T-helper 2 cell treated with Interferon-gamma antibody and Interleukin-4, amounts not matched to agents 5 μg/mL and 100 μg/mL, for 36 hours (primary cell): ENCODE results near the gene SNX11.
"Not testable (repeated sequence)": the region's sequence is repeated elsewhere in the genome, so short reads cannot be mapped to it uniquely, and the experiment has no call there.

ENCODE experiments used
- DNase-seq: peaks from one replicate; pipeline ENCODE4 v3.0.0; 2021; ENCODE audit warnings: low spot score
- H3K27ac Mint-ChIP-seq: one replicate; pipeline ENCODE4 v1.8.0; 2021; ENCODE audit warnings: mild to moderate bottlenecking, mixed read lengths
- H3K27me3 Mint-ChIP-seq: one replicate; pipeline ENCODE4 v1.8.0; 2021; ENCODE audit warnings: low read depth, mixed read lengths
- H3K36me3 Mint-ChIP-seq: one replicate; pipeline ENCODE4 v1.8.0; 2021; ENCODE audit warnings: low read depth, mixed read lengths
- H3K4me1 Mint-ChIP-seq: one replicate; pipeline ENCODE4 v1.8.0; 2021; ENCODE audit warnings: low read depth, mixed read lengths
- H3K4me3 Mint-ChIP-seq: one replicate; pipeline ENCODE4 v1.8.0; 2022; ENCODE audit warnings: mild to moderate bottlenecking, moderate library complexity, mixed read lengths
- H3K9me3 Mint-ChIP-seq: one replicate; pipeline ENCODE4 v1.8.0; 2021; ENCODE audit warnings: mixed read lengths

Gene SNX11, protein sequence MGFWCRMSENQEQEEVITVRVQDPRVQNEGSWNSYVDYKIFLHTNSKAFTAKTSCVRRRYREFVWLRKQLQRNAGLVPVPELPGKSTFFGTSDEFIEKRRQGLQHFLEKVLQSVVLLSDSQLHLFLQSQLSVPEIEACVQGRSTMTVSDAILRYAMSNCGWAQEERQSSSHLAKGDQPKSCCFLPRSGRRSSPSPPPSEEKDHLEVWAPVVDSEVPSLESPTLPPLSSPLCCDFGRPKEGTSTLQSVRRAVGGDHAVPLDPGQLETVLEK

DNA sequence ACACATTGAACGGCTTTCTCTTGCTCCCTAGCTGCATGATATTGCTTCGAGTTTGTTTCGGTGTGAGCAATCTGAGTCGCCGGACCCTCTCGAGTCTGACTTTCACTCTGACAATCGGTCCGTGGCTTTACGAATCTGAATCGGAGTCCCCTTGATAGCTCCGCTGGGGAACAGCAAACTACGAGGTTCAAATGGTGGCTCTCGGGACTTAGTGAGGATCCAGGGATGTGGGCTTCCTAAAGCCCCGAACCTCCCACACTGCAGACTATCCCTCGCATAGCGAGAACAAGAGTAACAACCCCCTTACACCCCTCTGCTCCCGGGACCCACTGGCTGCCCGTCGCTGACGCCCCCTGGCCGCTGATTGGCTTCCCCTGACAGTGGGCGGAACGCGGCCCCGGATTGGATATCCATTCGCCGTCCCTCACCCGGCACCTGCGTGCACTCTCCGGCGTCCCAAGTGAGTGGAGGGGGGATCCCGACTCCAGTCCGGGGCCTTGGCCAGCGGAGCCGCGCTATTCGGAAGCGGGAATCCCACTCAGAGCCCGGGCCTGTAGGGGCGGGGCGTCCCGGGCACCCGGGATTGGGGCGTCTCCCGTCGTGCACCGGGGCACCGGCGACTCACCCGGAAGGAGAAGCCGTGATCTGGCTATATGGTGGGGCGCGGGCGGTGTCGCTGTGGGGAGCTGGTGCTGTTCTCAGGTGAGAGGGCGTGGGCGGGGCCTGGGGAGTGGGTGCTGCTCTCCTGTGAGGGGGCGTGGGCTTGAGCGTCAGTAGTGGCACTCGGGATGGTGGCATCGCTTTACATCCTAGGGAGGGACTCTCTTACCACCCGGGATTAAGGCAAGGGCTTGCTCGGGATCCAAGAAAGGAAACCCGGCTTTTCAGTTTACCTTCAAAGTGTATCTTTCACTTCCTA, at the start of gene SNX11:
TSS of gene SNX11 (plus strand) at position 630 of the 919 bp plus-strand sequence. CDS start 4,278 bp downstream, outside the sequence.
- Mint-ChIP-seq H3K27me3 (no peaks in the 10 kb centered on the region), H3K4me3 (peak within 1 kb of the TSS; percentile 98), H3K4me1 (peaks cover 52% of the 10 kb centered on the region), H3K36me3 (peaks cover 8% of the 10 kb centered on the region), H3K27ac (peak within 1 kb of the TSS; percentile 95), H3K9me3 (peaks cover 4% of the 10 kb centered on the region)
- peak; percentile 93 for DNase-seq

DNA sequence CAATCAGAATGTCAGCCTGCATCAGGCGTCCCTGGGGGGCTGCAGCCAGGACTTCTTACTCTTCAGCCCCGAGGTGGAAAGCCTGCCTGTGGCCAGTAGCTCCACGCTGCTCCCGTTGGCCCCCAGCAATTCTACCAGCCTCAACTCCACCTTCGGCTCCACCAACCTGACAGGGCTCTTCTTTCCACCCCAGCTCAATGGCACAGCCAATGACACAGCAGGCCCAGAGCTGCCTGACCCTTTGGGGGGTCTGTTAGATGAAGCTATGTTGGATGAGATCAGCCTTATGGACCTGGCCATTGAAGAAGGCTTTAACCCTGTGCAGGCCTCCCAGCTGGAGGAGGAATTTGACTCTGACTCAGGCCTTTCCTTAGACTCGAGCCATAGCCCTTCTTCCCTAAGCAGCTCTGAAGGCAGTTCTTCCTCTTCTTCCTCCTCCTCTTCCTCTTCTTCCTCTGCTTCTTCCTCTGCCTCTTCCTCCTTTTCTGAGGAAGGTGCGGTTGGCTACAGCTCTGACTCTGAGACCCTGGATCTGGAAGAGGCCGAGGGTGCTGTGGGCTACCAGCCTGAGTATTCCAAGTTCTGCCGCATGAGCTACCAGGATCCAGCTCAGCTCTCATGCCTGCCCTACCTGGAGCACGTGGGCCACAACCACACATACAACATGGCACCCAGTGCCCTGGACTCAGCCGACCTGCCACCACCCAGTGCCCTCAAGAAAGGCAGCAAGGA, 49.0 kb upstream of the SNX11 start:
- Mint-ChIP-seq H3K9me3 (no peaks in the 10 kb centered on the region), H3K36me3 (peaks cover 53% of the 10 kb centered on the region), H3K4me1 (peaks cover 17% of the 10 kb centered on the region), H3K4me3 (no peak overlapping the region), H3K27me3 (no peaks in the 10 kb centered on the region), H3K27ac (no peak overlapping the region)
- DNase-seq = no peak

DNA sequence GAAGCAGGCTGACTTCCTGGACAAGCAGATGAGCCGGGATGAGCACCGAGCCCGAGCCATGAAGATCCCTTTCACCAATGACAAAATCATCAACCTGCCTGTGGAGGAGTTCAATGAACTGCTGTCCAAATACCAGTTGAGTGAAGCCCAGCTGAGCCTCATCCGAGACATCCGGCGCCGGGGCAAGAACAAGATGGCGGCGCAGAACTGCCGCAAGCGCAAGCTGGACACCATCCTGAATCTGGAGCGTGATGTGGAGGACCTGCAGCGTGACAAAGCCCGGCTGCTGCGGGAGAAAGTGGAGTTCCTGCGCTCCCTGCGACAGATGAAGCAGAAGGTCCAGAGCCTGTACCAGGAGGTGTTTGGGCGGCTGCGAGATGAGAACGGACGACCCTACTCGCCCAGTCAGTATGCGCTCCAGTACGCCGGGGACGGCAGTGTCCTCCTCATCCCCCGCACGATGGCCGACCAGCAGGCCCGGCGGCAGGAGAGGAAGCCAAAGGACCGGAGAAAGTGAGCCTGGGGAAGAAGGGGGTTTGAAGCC, 48.4 kb upstream of the SNX11 start:
- DNase-seq = no peak
- H3K9me3 Mint-ChIP-seq = no peaks in the 10 kb centered on the region
- H3K27ac Mint-ChIP-seq = no peak overlapping the region
- peaks cover 16% of the 10 kb centered on the region for H3K4me1 Mint-ChIP-seq
- H3K4me3 Mint-ChIP-seq = no peak overlapping the region
- H3K36me3 Mint-ChIP-seq = peaks cover 54% of the 10 kb centered on the region
- H3K27me3 Mint-ChIP-seq = no peaks in the 10 kb centered on the region

DNA sequence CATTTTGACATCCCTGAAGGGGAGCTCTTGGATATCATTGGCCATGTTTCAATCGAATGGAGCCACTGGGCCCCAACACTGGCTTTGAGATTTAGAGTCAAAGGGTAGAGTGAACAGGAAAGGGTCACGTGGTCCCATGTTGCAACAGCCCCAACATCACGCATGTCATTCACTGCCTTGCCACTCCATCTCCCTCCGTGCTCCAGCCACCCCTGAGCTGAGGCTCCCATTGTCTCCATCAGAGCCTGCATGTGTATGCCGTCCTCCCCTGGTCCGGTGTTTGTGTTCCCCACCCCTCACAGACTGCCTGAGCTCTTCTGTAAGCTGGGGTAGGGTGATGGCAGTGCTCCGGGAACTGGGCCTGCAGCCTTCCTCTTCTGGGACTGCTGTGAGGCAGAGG, 47.3 kb upstream of the SNX11 start:
- no peak for DNase-seq
- Mint-ChIP-seq H3K9me3 (no peaks in the 10 kb centered on the region), H3K27ac (no peak overlapping the region), H3K36me3 (peaks cover 57% of the 10 kb centered on the region), H3K4me3 (no peak overlapping the region), H3K4me1 (peaks cover 12% of the 10 kb centered on the region), H3K27me3 (no peaks in the 10 kb centered on the region)

DNA sequence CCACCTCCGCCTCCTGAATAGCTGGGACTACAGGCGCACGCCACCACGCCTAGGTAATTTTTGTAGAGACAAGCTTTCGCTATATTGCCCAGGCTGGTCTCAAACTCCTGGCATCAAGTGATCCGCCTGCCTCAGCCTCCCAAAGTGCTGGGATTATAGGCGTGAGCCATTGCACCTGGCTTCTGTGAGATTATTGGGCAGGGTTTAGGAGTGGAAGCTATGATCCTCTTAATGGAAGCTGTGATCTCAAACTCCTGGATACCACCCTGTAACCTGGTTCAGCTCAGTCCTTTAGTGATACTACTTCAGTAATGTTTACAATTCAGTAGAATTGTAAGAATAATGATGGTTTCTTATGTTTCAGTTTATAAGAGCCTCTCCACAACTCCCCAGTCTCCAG, 45.3 kb upstream of the SNX11 start:
- Mint-ChIP-seq H3K27me3 (no peaks in the 10 kb centered on the region), H3K9me3 (no peaks in the 10 kb centered on the region), H3K27ac (no peak overlapping the region), H3K36me3 (peaks cover 50% of the 10 kb centered on the region), H3K4me1 (peaks cover 2% of the 10 kb centered on the region), H3K4me3 (no peak overlapping the region)
- no peak for DNase-seq

DNA sequence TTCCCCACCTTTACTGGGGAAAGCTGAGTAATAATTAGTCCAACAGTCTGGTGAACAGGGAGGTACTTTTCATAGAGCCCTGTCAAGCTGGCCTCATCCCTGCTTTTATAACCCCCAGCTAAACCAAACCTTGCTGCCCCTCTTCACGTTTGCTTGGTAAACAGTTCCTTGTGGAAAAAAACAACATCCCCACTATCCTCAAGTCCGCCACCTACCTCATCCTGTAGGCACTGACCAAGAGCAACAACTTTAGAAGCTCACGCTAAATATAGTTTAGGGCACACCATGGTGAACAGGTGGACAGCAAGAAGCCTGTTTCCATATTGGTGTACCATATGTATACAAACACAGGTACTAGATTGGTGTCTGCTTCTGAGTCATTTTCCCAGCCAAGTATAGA, 42.9 kb upstream of the SNX11 start:
- Mint-ChIP-seq H3K36me3 (peaks cover 38% of the 10 kb centered on the region), H3K27ac (no peak overlapping the region)

DNA sequence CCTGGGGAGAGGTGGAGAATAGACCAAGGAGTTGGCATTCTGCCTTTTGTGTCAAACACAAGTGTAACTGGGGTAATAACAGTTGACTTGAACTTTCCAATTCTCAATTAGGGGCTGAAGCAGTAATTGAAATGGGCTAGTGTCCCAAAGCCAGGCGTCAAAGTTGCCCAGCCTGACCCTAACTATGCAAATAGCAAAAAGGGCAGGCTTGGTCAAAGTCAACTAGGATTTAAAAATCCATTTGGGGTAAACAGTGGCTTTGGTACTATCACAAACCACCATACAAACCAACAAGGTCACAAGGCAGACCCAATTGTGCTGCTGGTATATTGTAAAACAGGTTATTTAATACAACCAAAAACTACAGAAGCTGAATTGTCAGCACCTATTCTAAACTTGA, 41.4 kb upstream of the SNX11 start:
- H3K4me1 Mint-ChIP-seq = peaks cover 2% of the 10 kb centered on the region
- no peaks in the 10 kb centered on the region for H3K27me3 Mint-ChIP-seq
- no peak for DNase-seq
- H3K36me3 Mint-ChIP-seq = peaks cover 34% of the 10 kb centered on the region
- no peak overlapping the region for H3K4me3 Mint-ChIP-seq
- no peaks in the 10 kb centered on the region for H3K9me3 Mint-ChIP-seq
- no peak overlapping the region for H3K27ac Mint-ChIP-seq

More for the DNA sequence above, 42.9 kb upstream of the SNX11 start:
- no peaks in the 10 kb centered on the region for H3K27me3 Mint-ChIP-seq
- H3K4me3 Mint-ChIP-seq = no peak overlapping the region
- H3K9me3 Mint-ChIP-seq = no peaks in the 10 kb centered on the region
- no peak for DNase-seq
- H3K4me1 Mint-ChIP-seq = peaks cover 2% of the 10 kb centered on the region

DNA sequence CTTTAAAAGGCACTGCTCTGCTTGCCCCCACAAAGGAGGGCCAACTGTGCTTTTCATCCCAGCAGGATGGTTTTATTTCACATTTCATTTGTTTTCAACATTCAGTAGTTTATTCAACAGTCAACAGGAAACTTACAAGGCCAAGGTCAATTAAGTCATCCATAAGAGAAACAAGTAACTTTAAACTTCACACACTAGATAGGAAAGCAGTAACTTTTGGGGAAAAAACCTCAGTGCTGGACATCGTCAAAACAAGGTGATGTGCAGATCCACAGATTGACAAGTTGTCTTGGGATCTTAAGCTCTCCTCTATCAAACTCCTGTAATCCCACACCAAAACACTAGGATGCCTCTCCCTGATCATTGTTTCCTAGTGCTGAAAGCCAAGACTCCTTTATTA, 40.9 kb upstream of the SNX11 start:
- no peak overlapping the region for H3K27ac Mint-ChIP-seq
- peaks cover 2% of the 10 kb centered on the region for H3K4me1 Mint-ChIP-seq
- peaks cover 34% of the 10 kb centered on the region for H3K36me3 Mint-ChIP-seq
- H3K27me3 Mint-ChIP-seq = no peaks in the 10 kb centered on the region
- no peaks in the 10 kb centered on the region for H3K9me3 Mint-ChIP-seq
- H3K4me3 Mint-ChIP-seq = no peak overlapping the region
- DNase-seq = no peak

DNA sequence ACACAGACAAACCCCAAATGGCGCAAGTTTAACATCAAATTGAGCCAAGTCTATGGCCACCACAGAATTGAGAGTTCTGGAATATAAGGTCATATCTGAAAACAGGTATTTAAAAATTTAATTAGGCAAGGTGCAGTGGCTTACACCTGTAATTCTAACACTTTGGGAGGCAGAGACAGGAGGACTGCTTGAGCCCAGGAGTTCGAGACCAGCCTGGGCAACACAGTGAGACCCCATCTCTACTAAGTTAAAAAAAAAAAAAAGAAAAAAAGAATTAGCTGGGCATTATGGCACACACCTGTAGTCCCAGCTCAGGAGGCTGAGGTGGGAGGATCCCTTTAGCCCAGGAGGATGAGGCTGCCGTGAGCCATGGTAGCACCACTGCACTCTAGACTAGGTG, 40.3 kb upstream of the SNX11 start:
- no peak for DNase-seq
- H3K4me1 Mint-ChIP-seq = peaks cover 2% of the 10 kb centered on the region
- no peaks in the 10 kb centered on the region for H3K9me3 Mint-ChIP-seq
- H3K36me3 Mint-ChIP-seq = peaks cover 34% of the 10 kb centered on the region
- no peak overlapping the region for H3K27ac Mint-ChIP-seq
- no peaks in the 10 kb centered on the region for H3K27me3 Mint-ChIP-seq
- H3K4me3 Mint-ChIP-seq = no peak overlapping the region

DNA sequence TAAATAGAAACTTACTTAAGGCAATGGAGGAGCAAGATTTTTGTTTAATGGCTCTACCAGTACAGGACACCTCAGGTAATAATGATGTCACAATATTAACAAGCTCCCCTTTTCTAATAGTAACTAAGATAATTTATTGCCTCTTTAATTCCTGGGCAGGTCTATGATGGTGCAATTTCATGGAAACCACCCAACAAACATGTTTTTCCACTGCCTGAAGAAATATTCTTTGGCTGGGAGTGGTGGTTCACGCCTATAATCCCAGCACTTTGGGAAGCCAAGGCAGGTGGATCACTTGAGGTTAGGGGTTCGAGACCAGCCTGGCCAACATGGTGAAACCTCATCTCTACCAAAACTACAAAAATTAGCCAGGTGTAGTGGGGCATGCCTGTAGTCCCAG, 39.8 kb upstream of the SNX11 start:
- H3K36me3 Mint-ChIP-seq = peaks cover 30% of the 10 kb centered on the region
- DNase-seq, H3K4me1 Mint-ChIP-seq, H3K27ac Mint-ChIP-seq, H3K9me3 Mint-ChIP-seq, H3K4me3 Mint-ChIP-seq, H3K27me3 Mint-ChIP-seq: not testable (repeated sequence)

DNA sequence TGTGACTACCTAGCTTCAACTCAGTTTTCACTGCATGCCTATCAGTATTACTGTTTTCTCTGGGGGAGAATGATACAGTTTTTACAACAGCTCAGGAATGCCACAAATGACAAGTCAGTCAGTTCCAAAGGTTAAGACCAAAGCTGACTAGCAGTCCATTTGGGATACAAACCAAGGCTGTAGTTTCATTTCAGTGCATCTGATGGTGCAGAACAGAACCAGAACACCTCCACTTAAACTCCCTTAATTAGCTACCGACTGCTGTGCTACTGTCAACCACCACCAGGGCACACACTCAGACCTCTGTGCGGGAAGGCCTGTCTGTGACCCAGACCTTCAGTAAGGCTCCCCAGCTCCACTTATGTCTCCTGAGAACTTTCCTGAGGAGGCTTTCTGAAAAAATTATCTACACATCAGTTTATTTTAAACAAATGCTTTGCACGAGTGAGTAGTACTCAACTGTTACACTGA, 39.0 kb upstream of the SNX11 start:
- Mint-ChIP-seq H3K9me3 (no peaks in the 10 kb centered on the region), H3K27ac (no peak overlapping the region), H3K4me1 (peaks cover 2% of the 10 kb centered on the region), H3K36me3 (peaks cover 33% of the 10 kb centered on the region), H3K27me3 (no peaks in the 10 kb centered on the region), H3K4me3 (no peak overlapping the region)
- DNase-seq = no peak

DNA sequence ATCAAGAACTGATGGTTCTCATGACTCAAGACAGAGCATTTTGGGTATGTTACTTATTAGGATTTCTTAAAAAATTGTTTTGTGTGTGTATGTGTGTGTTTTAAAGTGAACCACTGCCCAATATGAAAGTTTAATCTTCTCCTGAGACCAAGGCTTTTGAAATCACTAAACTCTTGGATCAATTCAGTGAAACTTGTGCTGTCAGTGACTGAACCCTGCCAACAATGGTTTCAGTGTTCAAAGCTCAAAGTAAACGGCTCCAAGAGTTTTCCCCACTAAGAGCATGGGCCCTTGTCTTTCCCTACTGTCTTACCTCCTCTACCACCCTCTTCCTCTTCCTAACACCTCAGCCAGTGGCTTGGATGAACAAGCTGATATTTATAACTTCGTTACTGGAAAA, 37.4 kb upstream of the SNX11 start:
- DNase-seq = no peak
- H3K27ac Mint-ChIP-seq = no peak overlapping the region
- H3K36me3 Mint-ChIP-seq = peaks cover 36% of the 10 kb centered on the region
- H3K27me3 Mint-ChIP-seq = no peaks in the 10 kb centered on the region
- H3K4me1 Mint-ChIP-seq = peaks cover 2% of the 10 kb centered on the region
- H3K9me3 Mint-ChIP-seq = no peaks in the 10 kb centered on the region
- H3K4me3 Mint-ChIP-seq = no peak overlapping the region

DNA sequence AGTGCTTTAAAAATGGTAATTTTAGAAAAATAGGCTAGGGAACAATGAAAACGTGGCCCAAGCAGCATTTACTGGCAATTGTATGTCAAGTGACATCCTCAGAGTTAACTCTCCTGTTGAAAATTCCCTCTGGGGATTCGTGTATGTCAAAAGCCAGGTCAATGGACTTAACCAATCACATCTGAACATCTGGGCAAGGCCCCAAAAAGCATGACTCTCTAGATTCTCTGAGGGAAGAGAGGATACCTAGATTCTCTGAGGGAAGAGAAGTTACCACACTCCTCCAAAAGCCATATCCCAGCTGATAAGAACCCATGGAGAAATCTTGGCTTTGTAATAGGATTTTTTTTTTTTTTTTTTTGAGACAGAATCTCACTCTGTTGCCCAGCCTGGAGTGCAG, 35.9 kb upstream of the SNX11 start:
- DNase-seq = no peak
- no peaks in the 10 kb centered on the region for H3K9me3 Mint-ChIP-seq
- H3K36me3 Mint-ChIP-seq = peaks cover 40% of the 10 kb centered on the region
- no peak overlapping the region for H3K4me3 Mint-ChIP-seq
- H3K4me1 Mint-ChIP-seq = peaks cover 2% of the 10 kb centered on the region
- no peak overlapping the region for H3K27ac Mint-ChIP-seq
- H3K27me3 Mint-ChIP-seq = no peaks in the 10 kb centered on the region
